Fibroblast of peridontal ligament (primary cell): Measurements from ENCODE around the gene ATG7.

Experiments
- DNase-seq: peaks from one replicate; pipeline ENCODE4 v3.0.0-alpha.2; 2010; ENCODE audit errors: extremely low read depth

ATG7 gene, protein sequence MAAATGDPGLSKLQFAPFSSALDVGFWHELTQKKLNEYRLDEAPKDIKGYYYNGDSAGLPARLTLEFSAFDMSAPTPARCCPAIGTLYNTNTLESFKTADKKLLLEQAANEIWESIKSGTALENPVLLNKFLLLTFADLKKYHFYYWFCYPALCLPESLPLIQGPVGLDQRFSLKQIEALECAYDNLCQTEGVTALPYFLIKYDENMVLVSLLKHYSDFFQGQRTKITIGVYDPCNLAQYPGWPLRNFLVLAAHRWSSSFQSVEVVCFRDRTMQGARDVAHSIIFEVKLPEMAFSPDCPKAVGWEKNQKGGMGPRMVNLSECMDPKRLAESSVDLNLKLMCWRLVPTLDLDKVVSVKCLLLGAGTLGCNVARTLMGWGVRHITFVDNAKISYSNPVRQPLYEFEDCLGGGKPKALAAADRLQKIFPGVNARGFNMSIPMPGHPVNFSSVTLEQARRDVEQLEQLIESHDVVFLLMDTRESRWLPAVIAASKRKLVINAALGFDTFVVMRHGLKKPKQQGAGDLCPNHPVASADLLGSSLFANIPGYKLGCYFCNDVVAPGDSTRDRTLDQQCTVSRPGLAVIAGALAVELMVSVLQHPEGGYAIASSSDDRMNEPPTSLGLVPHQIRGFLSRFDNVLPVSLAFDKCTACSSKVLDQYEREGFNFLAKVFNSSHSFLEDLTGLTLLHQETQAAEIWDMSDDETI

DNA sequence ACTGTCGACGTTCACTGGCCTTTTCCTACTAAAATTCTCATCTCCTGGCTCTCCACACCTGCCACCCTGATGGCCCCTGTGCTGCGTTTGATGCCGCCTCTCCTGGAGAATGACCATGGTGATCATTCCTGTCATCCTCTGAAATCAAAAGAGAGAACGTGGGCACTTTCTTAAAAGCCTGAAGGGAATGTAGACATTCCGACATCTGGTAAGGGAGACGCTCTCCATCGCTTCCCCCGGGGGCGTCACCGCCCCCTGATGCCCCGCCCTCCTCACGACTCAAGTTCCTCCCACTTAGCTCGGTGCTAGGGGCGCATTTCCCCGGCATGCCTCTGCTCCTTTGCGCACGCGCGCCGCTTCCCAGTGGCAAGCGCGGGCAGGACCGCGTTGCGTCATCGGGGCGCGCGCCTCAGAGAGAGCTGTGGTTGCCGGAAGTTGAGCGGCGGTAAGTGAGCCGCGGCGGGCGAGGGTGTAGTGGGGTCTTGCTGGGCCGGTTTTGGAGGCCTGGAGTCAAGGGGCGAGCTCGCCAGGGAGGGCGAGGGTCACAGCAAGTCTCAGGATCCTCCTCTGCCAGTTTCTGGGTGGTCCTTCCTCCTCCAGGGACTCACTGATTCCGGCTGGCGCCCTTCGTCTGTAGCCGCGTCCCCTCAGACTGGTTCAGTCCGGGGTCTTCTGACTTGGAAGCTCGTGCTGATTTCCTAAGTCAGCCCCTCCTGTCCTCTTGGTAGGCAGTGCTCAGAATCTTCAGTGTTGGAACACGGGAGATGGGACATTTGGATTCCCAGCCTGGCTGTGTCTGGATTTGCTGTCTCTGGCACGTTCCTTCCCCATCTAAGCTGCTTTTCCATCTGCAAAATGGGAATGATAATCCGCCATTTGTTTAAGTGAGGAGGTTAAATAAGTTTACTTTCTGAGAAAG lies at the start of gene ATG7:
Gene ATG7, plus strand, starts transcription at position 412 of the 919 bp plus-strand sequence. CDS start 26,299 bp downstream, outside the sequence.
- peak; percentile 95 for DNase-seq

DNA sequence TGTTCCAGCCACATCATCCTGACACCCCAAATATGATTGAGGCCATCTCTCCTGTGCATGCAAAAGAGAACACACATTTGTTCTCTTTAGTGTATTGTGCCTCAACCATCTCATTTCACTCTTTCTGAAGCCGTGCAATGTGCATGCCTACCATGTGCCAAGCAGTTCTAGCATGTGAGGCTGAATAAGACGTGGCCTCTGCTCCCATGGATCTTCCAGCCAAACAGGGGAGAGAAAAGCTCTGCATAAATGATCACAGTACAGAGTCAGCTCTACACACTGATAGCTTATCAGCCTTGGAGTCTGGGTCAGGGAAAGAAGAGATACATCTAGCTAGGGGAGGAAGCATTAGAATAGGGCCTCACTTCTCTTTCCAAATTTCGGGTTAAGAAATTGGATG lies 48.2 kb upstream of the ATG7 start:
- DNase-seq = no peak

DNA sequence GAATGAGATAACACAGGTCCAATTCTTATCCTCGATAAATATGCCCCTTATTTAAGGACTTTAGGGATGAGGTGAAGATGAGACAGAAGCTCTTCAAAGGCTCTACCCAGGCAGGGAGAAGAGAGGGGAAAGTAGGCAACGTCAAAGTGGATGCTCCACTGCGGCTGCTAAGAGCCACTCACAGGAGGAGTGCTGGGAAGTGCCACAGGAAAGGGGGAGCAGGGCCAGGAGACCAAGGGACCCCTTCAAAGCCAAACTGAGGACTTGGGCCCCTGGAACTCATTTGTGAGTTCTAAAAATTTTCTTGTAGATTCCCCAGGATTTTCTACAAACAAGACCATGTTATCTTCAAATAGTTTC lies 47.3 kb upstream of the ATG7 start:
- DNase-seq = no peak

DNA sequence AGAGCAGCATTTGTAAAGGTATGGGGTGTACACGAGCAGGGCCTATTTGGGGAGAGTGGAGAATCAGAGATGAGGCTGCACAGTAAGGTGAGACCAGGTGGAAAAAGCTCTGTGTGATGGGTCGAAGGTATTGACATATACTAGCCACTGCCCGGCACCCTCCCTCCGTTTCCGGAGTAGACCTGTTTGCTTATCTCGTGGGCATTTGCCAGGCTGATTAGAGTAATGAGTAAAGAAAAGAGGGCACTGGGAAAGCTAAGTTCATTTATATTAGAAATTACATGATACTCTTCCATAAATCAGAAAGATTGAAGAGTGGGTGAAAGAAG lies 46.2 kb upstream of the ATG7 start:
- DNase-seq = no peak

DNA sequence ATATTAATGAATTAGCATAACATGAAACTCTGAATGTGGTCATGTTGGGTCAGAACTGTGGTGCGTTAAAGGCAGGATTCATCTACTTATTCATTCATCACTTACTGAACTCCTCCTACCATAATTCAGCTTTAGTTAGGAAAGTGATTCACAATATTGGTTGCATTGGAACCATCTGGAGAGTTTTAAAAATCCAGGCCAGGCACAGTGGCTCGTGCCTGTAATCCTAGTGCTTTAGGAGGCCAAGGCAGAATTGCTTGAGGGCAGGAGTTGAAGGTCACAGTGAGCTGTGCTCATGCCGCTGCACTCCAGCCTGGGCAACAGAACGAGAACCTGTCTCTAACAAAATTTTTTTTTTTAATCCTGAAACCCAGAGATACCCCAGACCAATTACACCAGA lies 44.2 kb upstream of the ATG7 start:
- DNase-seq = peak; percentile 50

DNA sequence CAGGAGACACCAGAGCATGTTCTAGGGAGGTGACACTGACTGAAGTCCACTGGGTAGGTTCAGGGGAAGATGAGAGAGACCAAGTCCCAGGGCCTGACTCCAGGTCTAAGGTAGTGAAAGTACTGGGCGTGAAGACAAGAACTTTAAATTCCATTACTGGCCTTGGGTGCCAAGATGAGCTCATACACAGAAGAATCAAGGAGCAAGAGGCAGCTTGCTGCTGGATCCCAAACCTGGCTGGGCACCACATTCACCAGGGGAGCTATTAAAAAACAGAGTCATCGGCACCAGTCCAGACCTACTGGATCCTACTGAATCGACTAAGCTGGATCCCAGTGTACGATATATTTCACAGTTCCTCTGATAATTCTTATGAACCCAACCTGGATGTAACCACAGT lies 42.1 kb upstream of the ATG7 start:
- DNase-seq = no peak

DNA sequence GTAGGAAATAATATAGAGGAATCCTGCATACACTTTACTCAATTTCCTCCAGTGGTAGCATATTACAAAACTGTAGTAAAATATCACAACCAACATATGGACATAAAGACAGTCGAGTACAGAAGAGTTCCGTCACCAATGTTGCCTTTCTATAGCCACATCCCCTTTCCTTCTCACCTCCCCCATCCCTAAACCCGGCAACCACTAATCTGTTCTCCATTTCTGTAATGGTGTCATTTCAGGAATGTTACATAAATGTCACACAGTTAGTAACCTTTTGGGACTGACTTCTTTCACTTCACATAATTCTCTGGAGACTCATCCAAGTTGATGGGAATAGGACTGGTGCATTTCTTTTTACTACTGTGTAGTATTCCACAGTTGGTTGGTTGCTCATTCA lies 41.4 kb upstream of the ATG7 start:
- no peak for DNase-seq

DNA sequence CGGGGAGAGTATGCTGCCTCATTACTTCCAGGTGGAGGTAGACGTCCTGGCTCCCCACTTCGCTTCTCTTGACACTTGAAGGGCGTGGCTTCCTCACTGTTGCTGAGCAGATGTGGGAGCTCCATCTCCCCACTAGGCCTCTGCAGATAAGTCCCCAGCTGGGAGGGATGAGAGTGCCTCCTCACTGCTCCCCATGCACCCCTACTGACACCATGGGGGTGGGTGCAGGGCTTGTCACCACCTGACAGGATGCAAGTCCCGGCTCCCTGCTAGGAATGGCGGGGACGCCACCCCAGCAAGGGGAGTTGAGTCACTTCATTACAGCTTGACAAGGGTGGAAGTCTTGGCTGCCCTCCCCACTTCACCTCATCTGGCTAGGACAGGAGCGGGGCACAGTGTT lies 36.8 kb upstream of the ATG7 start:
- DNase-seq = no peak

DNA sequence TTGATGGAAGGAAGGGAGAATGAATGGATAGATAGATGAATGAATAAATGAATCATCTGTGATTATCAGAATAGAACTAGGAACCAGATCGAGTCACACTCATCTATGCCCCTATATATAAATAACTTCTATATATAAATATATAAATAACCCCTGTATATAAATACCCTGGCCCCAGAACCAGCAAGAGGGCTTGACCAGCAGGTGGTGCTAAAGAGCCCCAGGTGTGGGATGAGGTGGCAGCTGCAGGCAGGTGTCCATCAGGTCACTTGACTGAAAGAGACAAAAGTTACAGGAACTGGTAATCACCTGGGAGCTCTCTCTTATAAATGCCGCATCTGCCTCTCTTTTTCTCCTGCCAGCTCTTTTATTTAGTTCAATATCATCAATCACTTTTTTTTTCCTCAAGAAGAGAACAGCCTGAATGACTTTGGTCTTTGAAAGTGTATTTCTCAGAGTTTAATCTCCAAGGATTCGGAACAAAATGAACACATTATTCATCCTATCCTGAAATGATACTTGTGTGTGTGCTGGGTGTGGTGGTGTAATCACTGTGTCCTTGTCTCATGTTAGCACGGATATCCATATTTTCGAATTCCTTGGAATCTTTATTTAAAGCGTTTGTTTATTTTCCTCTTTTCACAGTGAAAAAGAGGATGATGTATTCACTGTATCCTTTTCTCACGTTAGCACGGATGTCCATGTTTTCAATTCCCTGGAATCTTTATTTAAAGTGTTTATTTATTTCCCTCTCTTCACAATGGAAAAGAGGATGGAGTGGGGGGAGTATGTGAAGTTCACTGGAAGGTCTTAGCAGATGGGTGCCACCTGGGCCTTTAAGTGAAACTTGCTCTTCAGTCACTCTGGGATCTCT lies 35.4 kb upstream of the ATG7 start:
- DNase-seq = peak; percentile 70

DNA sequence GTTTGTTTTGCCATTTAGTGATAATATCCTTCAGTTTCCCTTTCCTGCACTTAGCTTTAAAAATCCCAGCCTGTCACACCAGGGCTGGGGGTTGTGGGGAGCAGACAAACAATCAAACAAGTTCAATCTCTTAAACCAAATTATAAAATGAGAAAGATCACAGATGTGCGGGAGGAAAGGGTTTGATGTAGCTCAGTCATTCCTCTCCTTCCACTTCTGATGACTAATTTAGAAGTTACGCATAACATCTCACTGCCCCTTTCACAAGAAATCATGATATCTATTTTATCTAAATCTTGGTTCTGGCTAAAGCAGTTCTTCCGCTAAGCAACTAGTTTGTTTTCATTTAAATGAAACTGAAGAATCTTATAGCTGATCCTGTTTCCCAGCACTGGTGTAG lies 34.1 kb upstream of the ATG7 start:
- peak; percentile 93 for DNase-seq

DNA sequence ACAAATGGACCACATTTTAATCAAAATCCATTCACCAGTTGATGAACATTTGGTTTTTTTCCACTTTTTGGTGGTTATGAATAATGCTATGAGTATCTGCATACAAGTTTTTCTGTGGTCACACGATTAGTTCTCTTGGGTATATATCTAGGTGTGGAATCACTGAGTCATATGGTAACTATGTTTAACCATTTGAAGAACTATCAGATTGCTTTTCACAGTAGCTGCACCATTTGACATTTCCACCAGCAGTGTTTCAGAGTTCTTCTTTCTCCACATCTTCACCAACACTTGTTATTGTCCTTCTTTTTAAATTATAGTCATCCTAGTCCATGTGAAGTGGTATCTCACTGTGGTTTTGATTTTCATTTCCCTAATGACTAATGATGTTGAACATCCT lies 33.3 kb upstream of the ATG7 start:
- DNase-seq = peak; percentile 91

DNA sequence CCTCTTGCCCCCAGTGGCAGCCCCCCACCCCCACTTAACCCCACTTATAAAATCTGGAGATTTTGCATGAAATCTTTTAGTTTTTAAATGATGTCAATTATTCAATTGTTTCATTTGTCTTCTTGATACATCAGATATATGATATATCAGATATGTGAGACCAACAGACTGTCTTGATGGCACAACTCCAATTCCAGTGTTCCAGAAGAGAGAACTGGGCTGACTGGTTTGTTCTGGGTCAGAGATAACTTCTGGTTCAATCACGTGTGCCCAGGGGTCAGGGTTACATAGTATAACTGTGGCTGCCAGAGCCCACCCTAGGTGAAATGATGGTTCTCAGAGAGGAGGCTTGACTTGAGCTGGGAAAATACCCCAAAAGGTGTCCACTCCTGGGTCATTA lies 32.4 kb upstream of the ATG7 start:
- DNase-seq = no peak

DNA sequence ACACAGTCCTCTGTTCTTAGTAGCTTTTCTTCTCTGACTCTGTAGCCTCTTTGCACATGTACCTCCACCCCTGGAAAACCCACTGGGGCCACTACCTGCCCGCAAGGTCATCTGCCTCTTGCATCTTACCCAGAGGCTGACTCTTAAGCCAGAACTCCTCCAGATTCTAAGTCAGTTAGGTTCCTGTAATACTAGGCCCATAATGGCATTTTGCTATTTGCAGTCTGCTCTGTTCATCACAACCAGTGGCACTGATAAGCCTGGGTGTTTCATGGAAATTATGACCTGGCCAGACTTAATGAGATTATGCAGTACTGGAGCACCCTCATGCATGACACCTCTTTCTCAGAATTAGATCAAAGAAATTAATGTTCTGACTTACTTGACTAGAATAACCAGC lies 31.7 kb upstream of the ATG7 start:
- DNase-seq = no peak

DNA sequence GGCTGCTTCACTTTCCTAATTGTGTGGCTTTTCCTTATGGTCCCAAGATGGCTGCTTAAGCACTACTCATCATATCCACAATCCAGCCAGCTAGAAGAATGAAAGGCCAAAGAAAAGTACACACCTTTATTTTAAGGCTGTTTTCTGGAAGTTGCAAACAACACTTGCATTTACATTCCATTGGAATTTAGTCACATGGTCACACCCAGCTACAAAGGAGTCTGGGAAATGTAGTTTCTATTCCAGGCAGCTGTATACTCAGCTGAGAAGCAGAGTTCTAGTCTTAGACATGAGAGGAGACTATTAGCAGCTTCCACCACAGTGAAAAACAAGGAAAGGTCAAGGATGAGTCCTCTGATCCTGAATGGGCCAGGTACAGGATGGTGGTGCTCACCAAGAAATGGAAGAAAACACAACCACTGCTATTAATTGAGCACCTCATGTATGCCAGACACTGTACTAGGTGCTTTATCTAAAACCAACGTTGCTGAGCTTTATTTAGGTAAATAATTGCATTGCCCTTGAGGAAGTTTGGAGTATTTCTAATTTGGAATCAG lies 28.0 kb upstream of the ATG7 start:
- peak; percentile 19 for DNase-seq

DNA sequence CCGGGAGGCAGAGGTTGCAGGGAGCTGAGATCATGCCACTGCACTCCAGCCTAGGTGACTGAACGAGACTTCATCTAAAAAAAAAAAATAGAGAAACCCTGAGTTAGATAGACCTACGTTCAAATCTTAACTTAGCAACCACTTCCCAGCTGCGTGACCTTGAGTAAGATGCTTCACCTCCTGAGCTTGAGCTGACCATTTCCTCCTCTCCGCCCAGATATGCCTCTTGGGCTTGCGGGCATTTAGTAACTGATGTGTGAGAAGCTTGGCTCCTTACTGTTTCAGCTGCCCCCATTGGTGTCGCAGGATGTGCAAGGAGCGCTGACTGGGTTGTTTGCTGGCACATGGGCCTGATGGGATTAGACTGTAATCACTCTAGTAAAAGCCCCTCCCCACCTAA lies 26.9 kb upstream of the ATG7 start:
- no peak for DNase-seq

DNA sequence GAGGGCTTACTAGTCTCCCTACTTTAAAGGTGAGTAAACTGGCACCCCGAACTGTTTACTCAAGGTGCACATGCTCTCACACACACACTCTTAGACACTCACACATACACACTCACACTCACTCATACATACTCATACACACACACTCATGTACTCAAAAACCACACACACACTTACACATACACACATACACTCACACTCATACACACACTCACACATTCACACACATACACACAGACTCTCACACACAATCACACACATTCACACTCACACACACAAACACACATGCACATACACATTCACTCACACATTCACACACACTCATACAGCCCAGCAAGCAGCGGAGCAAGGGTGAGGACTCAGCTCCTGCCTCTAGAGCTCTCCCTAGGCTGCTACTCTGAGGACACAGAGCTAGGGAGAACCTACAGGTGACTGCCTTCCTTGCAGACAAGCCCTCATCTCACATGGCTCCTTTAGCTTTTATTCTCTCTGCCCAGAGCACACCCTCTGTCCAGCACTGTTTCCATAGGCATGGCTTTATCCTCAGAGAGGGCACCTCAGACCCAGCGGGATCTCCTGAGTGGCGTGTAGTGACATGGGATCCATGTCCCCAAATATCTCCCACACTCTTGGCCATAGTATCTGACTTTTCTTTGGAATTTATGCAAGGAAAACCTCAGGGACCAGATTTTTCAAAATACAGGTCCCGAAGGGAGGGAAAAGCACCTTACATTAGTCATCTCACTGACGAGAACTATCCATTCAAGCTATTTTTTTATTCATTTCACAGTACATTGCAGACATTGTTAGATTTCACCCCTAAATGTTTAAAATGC lies 26.2 kb upstream of the ATG7 start:
- DNase-seq = no peak

DNA sequence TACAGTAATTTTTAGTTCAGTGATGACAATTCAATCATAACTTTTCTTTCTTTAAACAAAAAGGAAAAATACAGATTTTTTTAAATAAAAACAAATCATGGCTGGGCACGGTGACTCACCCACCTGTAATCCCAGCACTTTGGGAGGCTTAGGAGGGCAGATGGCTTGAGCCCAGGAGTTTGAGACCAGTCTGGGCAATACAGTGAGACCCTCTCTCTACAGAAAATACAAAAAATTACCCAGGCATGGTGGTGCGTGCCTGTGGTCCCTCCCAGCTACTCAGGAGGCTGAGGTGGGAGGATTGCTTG lies 25.6 kb upstream of the ATG7 start:
- DNase-seq = no peak

DNA sequence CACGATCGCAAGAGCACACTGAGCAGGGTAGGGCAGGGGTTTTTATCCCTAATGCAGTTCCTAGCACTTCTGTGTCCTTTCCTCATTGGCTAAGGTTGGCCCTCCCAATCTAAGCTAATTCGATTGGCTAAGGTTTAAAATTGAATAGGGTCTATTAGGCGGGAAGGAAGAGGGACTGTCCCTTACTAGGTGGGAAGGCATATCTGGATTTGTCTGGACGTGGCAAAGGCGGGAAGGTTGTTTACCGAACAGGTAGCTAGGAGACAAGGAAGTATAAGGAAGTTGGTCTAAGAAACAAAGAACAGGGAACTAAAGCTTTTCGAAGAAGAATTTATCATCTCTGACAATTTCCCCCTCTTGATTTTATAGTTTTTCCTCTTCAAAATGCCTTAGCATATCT lies 24.8 kb upstream of the ATG7 start:
- no peak for DNase-seq

DNA sequence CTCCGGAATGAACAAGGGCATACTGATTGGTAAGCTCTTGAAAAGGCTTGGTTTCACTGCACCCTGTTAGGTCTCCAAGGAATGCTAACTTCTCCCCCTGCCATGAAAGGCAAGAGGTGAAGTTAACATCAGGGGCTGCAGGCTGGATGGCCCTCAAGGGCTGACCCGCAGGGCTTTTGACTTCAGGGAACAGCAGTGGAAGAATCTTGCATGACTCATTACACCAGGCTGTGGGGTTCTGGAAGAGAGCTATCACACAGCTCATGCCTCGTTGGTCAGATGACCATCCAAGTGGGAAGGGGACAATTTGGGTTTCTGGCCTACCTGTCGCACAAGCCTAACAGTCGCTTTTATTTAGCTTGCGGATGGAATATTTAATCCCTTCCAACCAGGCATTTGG lies 23.6 kb upstream of the ATG7 start:
- DNase-seq = no peak
